Liver (tissue), 9 donors: ENCODE results near the gene CMTM2. TPM values are rescaled to one million over a fixed set of nuclear protein-coding genes. Genes with fewer than 3 reads are reported as not detected.

ENCODE experiments used
- DNase-seq: peaks from one replicate; pipeline ENCODE4 v3.0.0-alpha.2; 2017; ENCODE audit warnings: low spot score
- H3K27ac ChIP-seq, 2 donors: one replicate each; pipeline ENCODE4 v1.7.0; 2013; ENCODE audit warnings: inconsistent platforms in 2 of 2, low read length in 2 of 2, control low read depth in 1 of 2, low read depth in 1 of 2, mild to moderate bottlenecking in 1 of 2
- H3K27me3 ChIP-seq, 4 donors: one replicate each; pipeline versions ENCODE4 v1.6.1 to v1.7.0; 2013; ENCODE audit warnings: low read length in 3 of 4, inconsistent platforms in 1 of 4, mild to moderate bottlenecking in 1 of 4, moderate library complexity in 1 of 4; ENCODE audit not compliant: control insufficient read depth in 4 of 4, insufficient read depth in 4 of 4
- H3K36me3 ChIP-seq, 4 donors: one replicate each; pipeline versions ENCODE4 v1.6.1 to v1.7.0; 2013; ENCODE audit warnings: low read length in 3 of 4, mild to moderate bottlenecking in 3 of 4, low read depth in 1 of 4, moderate library complexity in 1 of 4; ENCODE audit not compliant: control insufficient read depth in 4 of 4, insufficient read depth in 3 of 4
- H3K4me1 ChIP-seq, 4 donors: one replicate each; pipeline versions ENCODE4 v1.6.1 to v1.7.0; 2013; ENCODE audit warnings: low read length in 3 of 4, mild to moderate bottlenecking in 3 of 4, moderate library complexity in 1 of 4; ENCODE audit not compliant: control insufficient read depth in 4 of 4, insufficient read depth in 4 of 4
- H3K4me3 ChIP-seq, 3 donors: one replicate each; pipeline versions ENCODE4 v1.6.1 to v1.7.0; 2013; ENCODE audit warnings: low read length in 3 of 3, control low read depth in 1 of 3, low read depth in 1 of 3, mild to moderate bottlenecking in 1 of 3
- H3K9ac ChIP-seq, 2 donors: one replicate each; pipeline ENCODE4 v1.7.0; 2013; ENCODE audit warnings: low read length in 2 of 2, mild to moderate bottlenecking in 2 of 2, moderate library complexity in 2 of 2, control low read depth in 1 of 2, low read depth in 1 of 2
- H3K9me3 ChIP-seq, 4 donors: one replicate each; pipeline versions ENCODE4 v1.6.1 to v1.7.0; 2013; ENCODE audit warnings: low read length in 3 of 4; ENCODE audit not compliant: control insufficient read depth in 4 of 4
- ATF3 ChIP-seq: IDR thresholded peaks from 2 replicates; pipeline ENCODE4 v1.6.1; 2016; ENCODE audit warnings: antibody characterized with exemption
- EGR1 ChIP-seq, 2 donors: IDR thresholded peaks; 2 replicates each; pipeline ENCODE4 v1.6.1; 2016 to 2018; ENCODE audit warnings: antibody characterized with exemption in 2 of 2, low read depth in 2 of 2
- HNF4A ChIP-seq, 2 donors: conservative IDR thresholded peaks; 2 replicates each; pipeline ENCODE4 v1.6.1; 2016; ENCODE audit warnings: antibody characterized with exemption in 2 of 2, mild to moderate bottlenecking in 2 of 2
- MAX ChIP-seq: IDR thresholded peaks from 2 replicates; pipeline ENCODE4 v1.6.1; 2016; ENCODE audit warnings: antibody characterized with exemption
- RAD21 ChIP-seq, 2 donors: IDR thresholded peaks; 2 replicates each; pipeline ENCODE4 v1.6.1; 2016; ENCODE audit warnings: antibody characterized with exemption in 2 of 2, mild to moderate bottlenecking in 2 of 2
- REST ChIP-seq: IDR thresholded peaks from 2 replicates; pipeline ENCODE4 v1.6.1; 2016; ENCODE audit warnings: antibody characterized with exemption, mild to moderate bottlenecking
- SP1 ChIP-seq: IDR thresholded peaks from 2 replicates; pipeline ENCODE4 v1.6.1; 2018; ENCODE audit warnings: antibody characterized with exemption, mild to moderate bottlenecking
- TAF1 ChIP-seq: conservative IDR thresholded peaks from 2 replicates; pipeline ENCODE4 v1.6.1; 2016; ENCODE audit warnings: antibody characterized with exemption, mild to moderate bottlenecking
- YY1 ChIP-seq: IDR thresholded peaks from 2 replicates; pipeline ENCODE4 v1.6.1; 2016; ENCODE audit warnings: antibody characterized with exemption, mild to moderate bottlenecking
- ZBTB33 ChIP-seq: IDR thresholded peaks from 2 replicates; pipeline ENCODE4 v1.6.1; 2016; ENCODE audit warnings: antibody characterized with exemption
- WGBS: extraction: QIAGEN DNeasy Blood & Tissue Kit; methylation state at CpG from one replicate; pipeline ENCODE4 v1.1.7; 2013; 5-methylcytosine and 5-hydroxymethylcytosine counted together
- polyA plus RNA-seq, 2 donors: library from polyadenylated mRNA; stranded (reverse) in 1 of 2; unstranded in 1 of 2; fragments of 200-250 nt in 1 of 2; fragments of >200 nt in 1 of 2; fragmentation: Nextera tagmentation in 1 of 2; extraction: Ambion mirVana in 1 of 2; gene quantifications; one replicate each; pipeline versions ENCODE4 v1.2.1 to v1.2.3, GENCODE V29; 2013 to 2015
- total RNA-seq, 2 donors: library from RNA; depleted of rRNA; stranded (reverse); fragments of >200 nt; gene quantifications; one replicate each; pipeline ENCODE4 v1.2.3, GENCODE V29; 2014
- donor health status: healthy.
- donor health status: healthy.
- donor health status: healthy.
- donor health status: healthy.
- donor health status: healthy.

The CMTM2 gene
- total and polyA plus RNA-seq, 4 donors, result 0.50 to 1.1 (median 0.62) TPM

- peak within 1 kb of the TSS; percentile 76 to 85 for H3K9ac ChIP-seq
- H3K4me1 ChIP-seq, result peaks cover 2 to 31% (median 22%) of the 10 kb centered on the region in 4 donors
- WGBS, result 9% methylated on average over 63 of the region's 63 CpGs
- no peaks in the 10 kb centered on the region for H3K27me3 ChIP-seq
- TF ChIP-seq ATF3 (no peak), ZBTB33 (peak; percentile 97), REST (peak; percentile 74), YY1 (peak; percentile 82), TAF1 (peak; percentile 60), EGR1 (IDR thresholded peaks at IDR 0.05; ENCODE audit: low read depth in 2 of 2) (no peak), RAD21 (IDR thresholded peaks at IDR 0.05) (peak in 1 of 2 donors; percentile 32), HNF4A (conservative IDR thresholded peaks at IDR 0.05) (no peak), MAX (peak; percentile 92)
- no peaks in the 10 kb centered on the region for H3K9me3 ChIP-seq
- peak; percentile 91 for DNase-seq
- H3K27ac ChIP-seq, result peak within 1 kb of the TSS; percentile 92 to 97
- H3K4me3 ChIP-seq, result peak within 1 kb of the TSS; percentile 57 to 96 (median 88)
- no peaks in the 10 kb centered on the region for H3K36me3 ChIP-seq
These were observed 26.7 kb upstream of the CMTM2 start, which contains the start of gene CKLF for GRCh38 chr16:66552286-66553177. CKLF (plus strand) TSS chr16:66552576; CDS start chr16:66552716, 140 bp downstream.

GRCh38 chr16:66553223-66553622 is 26.0 kb upstream of the CMTM2 start:
- H3K9ac ChIP-seq, result peak overlapping the region; percentile 69 to 85
- H3K27me3 ChIP-seq, result no peaks in the 10 kb centered on the region
- 35% methylated on average over 8 of the region's 8 CpGs for WGBS
- peak overlapping the region; percentile 24 to 96 (median 57) for H3K4me3 ChIP-seq
- no peak for TF ChIP-seq EGR1 (IDR thresholded peaks at IDR 0.05; ENCODE audit: low read depth in 2 of 2)
- TF ChIP-seq REST, result no peak
- TF ChIP-seq SP1, result no peak
- TF ChIP-seq YY1, result no peak
- peak overlapping the region in 1 of 2 donors; percentile 92 for H3K27ac ChIP-seq
- peaks cover 2 to 31% (median 22%) of the 10 kb centered on the region in 4 donors for H3K4me1 ChIP-seq
- H3K9me3 ChIP-seq, result no peaks in the 10 kb centered on the region
- DNase-seq, result no peak
- no peaks in the 10 kb centered on the region for H3K36me3 ChIP-seq
